ENCODE measurements around the gene AGBL5. TPM values are rescaled to one million over a fixed set of nuclear protein-coding genes. Genes with fewer than 3 reads are reported as not detected.

Gene AGBL5
- total and polyA plus RNA-seq, 4 experiments from 2014 or later, result 7.4 to 14.9 (median 10.8) TPM

DNA sequence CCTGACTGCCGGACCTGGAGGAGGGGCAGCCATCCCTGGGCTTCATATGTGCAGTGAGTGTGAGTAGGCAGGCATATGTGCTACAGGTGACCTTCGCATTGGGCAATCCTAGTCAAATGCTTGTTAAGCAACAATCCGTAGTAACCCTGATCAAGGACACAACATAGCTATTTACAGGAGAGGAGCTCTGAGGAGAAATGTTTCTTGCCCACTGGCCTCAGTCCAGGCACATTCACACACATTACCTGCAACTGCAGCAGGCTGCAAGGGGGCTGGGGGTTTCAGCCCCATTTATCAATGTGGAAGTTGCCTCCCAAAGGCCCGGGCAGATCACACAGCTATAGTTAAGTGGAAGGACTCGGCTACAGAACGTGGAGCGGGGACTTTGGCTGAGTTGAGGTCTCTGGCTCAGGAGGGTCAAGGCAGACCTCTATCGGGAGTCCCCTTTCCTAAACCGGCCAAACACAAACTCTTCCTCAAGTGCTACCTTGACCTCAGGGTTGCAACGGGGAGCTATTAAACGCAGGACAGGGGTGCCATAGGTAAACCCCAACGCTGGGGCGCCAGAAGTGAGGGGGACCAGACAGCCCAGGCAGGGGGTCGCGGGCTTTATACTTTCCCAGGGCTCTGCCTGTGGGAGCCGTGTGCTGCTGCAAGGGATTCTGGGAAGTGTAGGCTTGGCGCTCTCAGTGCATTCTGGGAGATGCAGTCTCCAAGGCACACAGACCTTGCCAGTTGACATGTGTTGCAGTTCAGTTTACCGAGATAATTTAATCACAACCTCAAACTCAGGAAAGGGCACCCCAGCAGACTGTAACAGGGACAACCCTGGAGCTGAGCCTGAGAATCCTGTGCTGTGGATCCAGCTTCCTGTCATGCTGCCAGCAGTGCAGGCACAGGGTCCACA lies 44.5 kb downstream of the AGBL5 start:
- POLR2A ChIA-PET (ENCODE audit: partially characterized antibody), result interaction anchor here (0.9 to 2.0 kb wide), 4 partner anchors 10 to 24 kb away, joined by 3 to 10 read pairs (median 5); partner anchors contain the start of genes KHK and OST4

DNA sequence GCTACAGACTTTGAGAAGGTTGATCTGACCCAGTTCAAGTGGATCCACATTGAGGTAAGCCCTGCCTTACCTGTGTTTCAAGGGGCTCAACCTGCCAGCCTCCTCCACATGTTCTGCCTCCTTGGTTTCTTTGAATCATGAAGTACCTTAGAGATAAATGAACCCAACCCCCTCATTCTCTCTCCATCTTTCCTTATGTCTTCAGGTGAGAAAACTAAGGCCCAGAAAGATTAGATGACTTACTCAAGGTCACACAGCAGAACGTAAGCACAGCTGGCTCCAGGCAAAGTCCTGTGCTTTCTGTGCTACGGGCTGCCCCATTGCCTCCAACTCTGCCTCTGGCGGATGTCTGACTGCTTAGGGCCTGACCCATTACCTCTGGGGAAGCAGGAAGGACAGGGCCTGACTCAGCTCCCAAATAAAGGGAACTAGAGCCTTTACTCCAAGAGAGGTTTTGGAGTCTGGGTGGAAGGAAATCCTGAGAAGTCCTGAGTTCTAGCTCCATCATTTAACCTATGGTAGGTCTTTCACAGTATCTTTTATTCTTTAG lies 45.4 kb downstream of the AGBL5 start:
- Mint-ChIP-seq H3K9me3 (no peaks in the 10 kb centered on the region), H3K4me3 (peak overlapping the region in 1 of 8 donors; percentile 35), H3K27me3 (no peaks in the 10 kb centered on the region), H3K27ac (peak overlapping the region in 2 of 7 donors; percentile 50 to 51), H3K4me1 (peaks cover 8 to 16% (median 10%) of the 10 kb centered on the region in 4 donors), H3K36me3 (peaks cover 0 to 1% of the 10 kb centered on the region in 2 donors)
- Histone ChIP-seq H3K4me1 (ENCODE audit: insufficient read depth, low read length) (peaks cover 9% of the 10 kb centered on the region), H3K9me3 (ENCODE audit: control insufficient read depth in 1 of 2, low read length in 2 of 2) (no peaks in the 10 kb centered on the region), H3K4me3 (ENCODE audit: low read length in 2 of 2) (no peak overlapping the region), H3K27me3 (ENCODE audit: insufficient read depth, low read length) (no peaks in the 10 kb centered on the region), H3K36me3 (ENCODE audit: insufficient read depth, low read length) (no peaks in the 10 kb centered on the region), H3K27ac (ENCODE audit: low read depth, low read length) (no peak overlapping the region)
- ChIA-PET POLR2A (ENCODE audit: partially characterized antibody) (interaction anchor here (0.9 to 2.0 kb wide), 4 partner anchors 10 to 25 kb away, joined by 3 to 10 read pairs (median 5); partner anchors contain the start of genes KHK and OST4), CTCF (ENCODE audit: partially characterized antibody) (interaction anchor here (0.6 to 10.0 kb wide), 9 partner anchors 10 to 586 kb away, joined by 3 to 121 read pairs (median 5); partner anchors contain the start of genes KHK and TRIM54)
- intact Hi-C loops (cut with micrococcal nuclease), result no loop called here
- no peak for DNase-seq

More for the DNA sequence above, 44.5 kb downstream of the AGBL5 start:
- H3K27me3 Mint-ChIP-seq, result no peaks in the 10 kb centered on the region
- H3K36me3 Mint-ChIP-seq, result peaks cover 0 to 1% of the 10 kb centered on the region in 2 donors
- CTCF ChIA-PET (ENCODE audit: partially characterized antibody), result interaction anchor here (0.6 to 10.0 kb wide), 6 partner anchors 9 to 588 kb away, joined by 3 to 121 read pairs (median 7); partner anchors contain the start of genes KHK and TRIM54
- H3K27ac Mint-ChIP-seq, result peak overlapping the region in 4 of 7 donors; percentile 35 to 84 (median 53)
- H3K4me3 ChIP-seq (ENCODE audit: low read length in 2 of 2), result no peak overlapping the region
- peaks cover 8 to 16% (median 10%) of the 10 kb centered on the region in 4 donors for H3K4me1 Mint-ChIP-seq
- peak in 3 of 5 donors; percentile 34 to 39 (median 37) for DNase-seq
- no peaks in the 10 kb centered on the region for H3K9me3 ChIP-seq (ENCODE audit: control insufficient read depth in 1 of 2, low read length in 2 of 2)
- peak overlapping the region in 7 of 8 donors; percentile 5 to 81 (median 61) for H3K4me3 Mint-ChIP-seq
- H3K27ac ChIP-seq (ENCODE audit: low read depth, low read length), result no peak overlapping the region
- no peaks in the 10 kb centered on the region for H3K27me3 ChIP-seq (ENCODE audit: insufficient read depth, low read length)
- H3K36me3 ChIP-seq (ENCODE audit: insufficient read depth, low read length), result no peaks in the 10 kb centered on the region
- intact Hi-C loops (cut with micrococcal nuclease), result no loop called here
- H3K9me3 Mint-ChIP-seq, result no peaks in the 10 kb centered on the region
- peaks cover 9% of the 10 kb centered on the region for H3K4me1 ChIP-seq (ENCODE audit: insufficient read depth, low read length)

DNA sequence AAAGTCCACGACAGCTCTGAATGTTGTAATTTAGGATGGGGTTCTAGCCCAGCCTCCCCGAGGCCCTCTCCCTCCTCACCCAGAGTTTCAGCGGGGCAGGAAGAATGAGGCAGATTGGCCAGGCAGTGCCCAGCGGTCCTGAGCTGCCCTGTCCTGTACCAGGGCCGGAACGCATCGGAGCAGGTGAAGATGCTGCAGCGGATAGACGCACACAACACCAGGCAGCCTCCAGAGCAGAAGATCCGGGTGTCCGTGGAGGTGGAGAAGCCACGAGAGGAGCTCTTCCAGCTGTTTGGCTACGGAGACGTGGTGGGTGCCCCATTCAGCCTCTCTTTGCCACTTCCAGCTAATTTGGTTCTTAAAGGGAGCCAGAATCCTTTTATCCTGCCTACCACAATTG lies 45.9 kb downstream of the AGBL5 start:
- Histone ChIP-seq H3K36me3 (ENCODE audit: insufficient read depth, low read length) (no peaks in the 10 kb centered on the region), H3K4me1 (ENCODE audit: insufficient read depth, low read length) (peaks cover 9% of the 10 kb centered on the region), H3K9me3 (ENCODE audit: control insufficient read depth in 1 of 2, low read length in 2 of 2) (no peaks in the 10 kb centered on the region), H3K4me3 (ENCODE audit: low read length in 2 of 2) (no peak overlapping the region), H3K27me3 (ENCODE audit: insufficient read depth, low read length) (no peaks in the 10 kb centered on the region), H3K27ac (ENCODE audit: low read depth, low read length) (no peak overlapping the region)
- H3K4me3 Mint-ChIP-seq, result no peak overlapping the region
- ChIA-PET CTCF (ENCODE audit: partially characterized antibody) (interaction anchor here (0.9 to 10.0 kb wide), 8 partner anchors 10 to 206 kb away, joined by 3 to 121 read pairs (median 6); partner anchors contain the start of genes KHK and TRIM54), POLR2A (ENCODE audit: partially characterized antibody) (interaction anchor here (1.3 to 1.8 kb wide), 2 partner anchors 16 to 26 kb away, joined by 4 to 6 read pairs; partner anchors contain the start of gene OST4)
- H3K27me3 Mint-ChIP-seq, result no peaks in the 10 kb centered on the region
- intact Hi-C loops (cut with micrococcal nuclease), result no loop called here
- no peak overlapping the region for H3K27ac Mint-ChIP-seq
- H3K9me3 Mint-ChIP-seq, result no peaks in the 10 kb centered on the region
- peaks cover 0 to 1% of the 10 kb centered on the region in 2 donors for H3K36me3 Mint-ChIP-seq
- H3K4me1 Mint-ChIP-seq, result peaks cover 8 to 16% (median 10%) of the 10 kb centered on the region in 4 donors
- no peak for DNase-seq

DNA sequence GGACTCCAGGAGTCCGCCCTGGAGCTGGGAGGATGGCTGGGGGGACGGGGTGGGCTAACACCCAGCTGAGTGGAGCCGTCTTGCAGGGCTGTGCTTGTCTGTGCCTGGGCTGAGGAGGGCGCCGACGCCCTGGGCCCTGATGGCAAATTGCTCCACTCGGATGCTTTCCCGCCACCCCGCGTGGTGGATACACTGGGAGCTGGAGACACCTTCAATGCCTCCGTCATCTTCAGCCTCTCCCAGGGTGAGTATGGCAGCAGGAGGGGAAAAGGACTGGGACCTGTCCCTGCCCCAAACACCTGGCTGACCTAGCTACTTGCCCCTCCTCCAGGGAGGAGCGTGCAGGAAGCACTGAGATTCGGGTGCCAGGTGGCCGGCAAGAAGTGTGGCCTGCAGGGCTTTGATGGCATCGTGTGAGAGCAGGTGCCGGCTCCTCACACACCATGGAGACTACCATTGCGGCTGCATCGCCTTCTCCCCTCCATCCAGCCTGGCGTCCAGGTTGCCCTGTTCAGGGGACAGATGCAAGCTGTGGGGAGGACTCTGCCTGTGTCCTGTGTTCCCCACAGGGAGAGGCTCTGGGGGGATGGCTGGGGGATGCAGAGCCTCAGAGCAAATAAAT lies 48.0 kb downstream of the AGBL5 start:
- peaks cover 8 to 16% (median 10%) of the 10 kb centered on the region in 4 donors for H3K4me1 Mint-ChIP-seq
- no peak overlapping the region for H3K4me3 Mint-ChIP-seq
- H3K27me3 Mint-ChIP-seq, result no peaks in the 10 kb centered on the region
- intact Hi-C loops (cut with micrococcal nuclease), result no loop called here
- Histone ChIP-seq H3K9me3 (ENCODE audit: control insufficient read depth in 1 of 2, low read length in 2 of 2) (no peaks in the 10 kb centered on the region), H3K27ac (ENCODE audit: low read depth, low read length) (no peak overlapping the region), H3K27me3 (ENCODE audit: insufficient read depth, low read length) (no peaks in the 10 kb centered on the region), H3K36me3 (ENCODE audit: insufficient read depth, low read length) (no peaks in the 10 kb centered on the region), H3K4me1 (ENCODE audit: insufficient read depth, low read length) (peaks cover 9% of the 10 kb centered on the region), H3K4me3 (ENCODE audit: low read length in 2 of 2) (no peak overlapping the region)
- DNase-seq, result no peak
- ChIA-PET POLR2A (ENCODE audit: partially characterized antibody) (no interaction called here), CTCF (ENCODE audit: partially characterized antibody) (interaction anchor here (0.5 to 10.0 kb wide), 9 partner anchors 8 to 254 kb away, joined by 3 to 121 read pairs (median 5); partner anchors contain the start of genes ABHD1 and TRIM54)
- H3K27ac Mint-ChIP-seq, result no peak overlapping the region
- no peaks in the 10 kb centered on the region for H3K9me3 Mint-ChIP-seq
- H3K36me3 Mint-ChIP-seq, result peaks cover 0 to 1% of the 10 kb centered on the region in 2 donors

DNA sequence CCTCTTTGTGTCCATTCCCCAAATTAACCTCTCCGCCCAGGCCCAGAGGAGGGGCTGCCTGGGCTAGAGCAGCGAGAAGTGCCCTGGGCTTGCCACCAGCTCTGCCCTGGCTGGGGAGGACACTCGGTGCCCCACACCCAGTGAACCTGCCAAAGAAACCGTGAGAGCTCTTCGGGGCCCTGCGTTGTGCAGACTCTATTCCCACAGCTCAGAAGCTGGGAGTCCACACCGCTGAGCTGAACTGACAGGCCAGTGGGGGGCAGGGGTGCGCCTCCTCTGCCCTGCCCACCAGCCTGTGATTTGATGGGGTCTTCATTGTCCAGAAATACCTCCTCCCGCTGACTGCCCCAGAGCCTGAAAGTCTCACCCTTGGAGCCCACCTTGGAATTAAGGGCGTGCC lies 48.6 kb downstream of the AGBL5 start:
- CTCF ChIA-PET (ENCODE audit: partially characterized antibody), result interaction anchor here (0.5 to 10.0 kb wide), 9 partner anchors 9 to 253 kb away, joined by 3 to 121 read pairs (median 5); partner anchors contain the start of genes ABHD1 and TRIM54
- peaks cover 0 to 2% of the 10 kb centered on the region in 2 donors for H3K27me3 Mint-ChIP-seq
- H3K27me3 ChIP-seq (ENCODE audit: insufficient read depth, low read length), result no peaks in the 10 kb centered on the region
- H3K4me1 Mint-ChIP-seq, result peaks cover 8 to 16% (median 10%) of the 10 kb centered on the region in 4 donors
- POLR2A ChIA-PET (ENCODE audit: partially characterized antibody), result no interaction called here
- peaks cover 0 to 1% of the 10 kb centered on the region in 2 donors for H3K36me3 Mint-ChIP-seq
- H3K27ac Mint-ChIP-seq, result peak overlapping the region in 1 of 7 donors; percentile 42
- no peaks in the 10 kb centered on the region for H3K36me3 ChIP-seq (ENCODE audit: insufficient read depth, low read length)
- peaks cover 9% of the 10 kb centered on the region for H3K4me1 ChIP-seq (ENCODE audit: insufficient read depth, low read length)
- H3K9me3 Mint-ChIP-seq, result no peaks in the 10 kb centered on the region
- H3K4me3 Mint-ChIP-seq, result no peak overlapping the region
- no peak overlapping the region for H3K4me3 ChIP-seq (ENCODE audit: low read length in 2 of 2)
- intact Hi-C loops (cut with micrococcal nuclease), result no loop called here
- no peaks in the 10 kb centered on the region for H3K9me3 ChIP-seq (ENCODE audit: control insufficient read depth in 1 of 2, low read length in 2 of 2)
- no peak for DNase-seq
- H3K27ac ChIP-seq (ENCODE audit: low read depth, low read length), result no peak overlapping the region

DNA sequence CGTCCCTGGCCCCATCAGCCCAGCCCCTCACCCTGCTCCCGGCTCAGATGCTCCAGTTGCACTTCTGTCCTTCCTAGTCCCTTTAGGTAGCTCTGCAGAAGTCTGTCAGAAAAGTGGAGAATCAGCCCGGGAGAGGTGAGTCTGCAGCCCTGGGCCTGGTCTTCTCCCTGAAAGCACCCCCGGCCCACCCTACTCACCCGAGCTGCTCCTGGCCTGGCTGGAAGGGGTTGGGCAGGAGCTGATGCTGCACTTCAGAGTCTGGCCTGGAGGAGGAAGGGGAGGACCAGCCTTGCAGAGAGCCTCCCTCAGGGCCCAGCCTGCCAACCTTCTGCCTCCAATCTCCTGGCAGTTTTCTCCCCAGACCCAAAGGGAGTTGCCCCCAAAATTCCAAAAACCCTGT lies 50.9 kb downstream of the AGBL5 start:
- intact Hi-C loops (cut with micrococcal nuclease), result no loop called here
- peaks cover 0 to 3% (median 0%) of the 10 kb centered on the region in 4 donors for H3K4me1 Mint-ChIP-seq
- H3K9me3 Mint-ChIP-seq, result no peaks in the 10 kb centered on the region
- no peak overlapping the region for H3K4me3 Mint-ChIP-seq
- Histone ChIP-seq H3K9me3 (ENCODE audit: control insufficient read depth in 1 of 2, low read length in 2 of 2) (no peaks in the 10 kb centered on the region), H3K36me3 (ENCODE audit: insufficient read depth, low read length) (no peaks in the 10 kb centered on the region), H3K4me1 (ENCODE audit: insufficient read depth, low read length) (no peaks in the 10 kb centered on the region), H3K27me3 (ENCODE audit: insufficient read depth, low read length) (no peaks in the 10 kb centered on the region), H3K27ac (ENCODE audit: low read depth, low read length) (no peak overlapping the region), H3K4me3 (ENCODE audit: low read length in 2 of 2) (no peak overlapping the region)
- POLR2A ChIA-PET (ENCODE audit: partially characterized antibody), result no interaction called here
- no peak for DNase-seq
- CTCF ChIA-PET (ENCODE audit: partially characterized antibody), result interaction anchor here (2.6 to 10.0 kb wide), 2 partner anchors 180 to 201 kb away, joined by 13 to 121 read pairs; partner anchors contain the start of gene TRIM54
- peaks cover 4 to 8% of the 10 kb centered on the region in 2 donors for H3K27me3 Mint-ChIP-seq
- H3K36me3 Mint-ChIP-seq, result peaks cover 0 to 1% of the 10 kb centered on the region in 2 donors
- no peak overlapping the region for H3K27ac Mint-ChIP-seq
